Uterus (tissue), 4 donors: ENCODE results near the gene SERPINA4. TPM values are rescaled to one million over a fixed set of nuclear protein-coding genes. Genes with fewer than 3 reads are reported as not detected.

Experiments used
- DNase-seq, 2 donors: peaks; one replicate each; pipeline ENCODE4 v3.0.0-alpha.2; 2019 to 2020
- H3K27ac ChIP-seq, 2 donors: fragments of 200-600 bp; sonication (generic); 1 replicate in 1 of 2; 2 replicates in 1 of 2; pipeline ENCODE4 v1.5.1; 2016 to 2018
- H3K27me3 ChIP-seq, 2 donors: fragments of 200-600 bp; sonication (generic); one replicate each; pipeline ENCODE4 v1.5.1; 2018 to 2019; ENCODE audit warnings: control low read depth in 1 of 2
- H3K36me3 ChIP-seq, 2 donors: fragments of 200-600 bp; sonication (generic); one replicate each; pipeline ENCODE4 v1.5.1; 2019; ENCODE audit warnings: control low read depth in 1 of 2
- H3K4me1 ChIP-seq, 2 donors: fragments of 200-600 bp; sonication (generic); one replicate each; pipeline ENCODE4 v1.5.1; 2018 to 2019; ENCODE audit warnings: control low read depth in 1 of 2
- H3K4me3 ChIP-seq, 2 donors: fragments of 200-600 bp; sonication (generic); 1 replicate in 1 of 2; 2 replicates in 1 of 2; pipeline ENCODE4 v1.5.1; 2018 to 2019; ENCODE audit warnings: mild to moderate bottlenecking in 1 of 2
- H3K9me3 ChIP-seq, 2 donors: fragments of 200-600 bp; sonication (generic); one replicate each; pipeline ENCODE4 v1.5.1; 2019; ENCODE audit warnings: control low read depth in 1 of 2
- CTCF ChIP-seq, 4 experiments: fragments of 200-600 bp in 2 of 4; fragments of 450-650 bp in 2 of 4; sonication (generic) in 2 of 4; IDR thresholded peaks; one replicate each; pipeline ENCODE4 v1.5.1; 2016 to 2019; ENCODE audit warnings: antibody characterized with exemption in 4 of 4, mild to moderate bottlenecking in 2 of 4, moderate library complexity in 1 of 4
- POLR2A ChIP-seq, 2 donors: fragments of 450-650 bp; IDR thresholded peaks; one replicate each; pipeline ENCODE4 v1.6.1; 2016; ENCODE audit warnings: antibody characterized with exemption in 2 of 2, mild to moderate bottlenecking in 1 of 2, moderate library complexity in 1 of 2
- intact Hi-C: fragments of 100-400 bp; cut with DNase I; formaldehyde crosslinking; loops from one replicate; pipeline ENCODE4 v1.15.1; 2023; ENCODE audit warnings: low total_unique reads
- total RNA-seq, 4 donors: library from RNA; depleted of rRNA in 3 of 4; stranded (reverse); fragments of >200 nt in 3 of 4; gene quantifications; one replicate each; pipeline versions ENCODE4 v1.1.0 to v1.2.4, GENCODE V29; 2014 to 2023
- donor health status: DM: yes; HTN: yes; CAD: no.

The SERPINA4 gene
- total RNA-seq, 4 donors from 2014 or later: 0.28 TPM; not detected in 3

GRCh38 chr14:94547726-94548125 is 13.5 kb upstream of the SERPINA4 start:
- H3K27me3 ChIP-seq: no peaks in the 10 kb centered on the region
- H3K9me3 ChIP-seq: no peaks in the 10 kb centered on the region
- no peak for DNase-seq
- no peaks in the 10 kb centered on the region for H3K4me1 ChIP-seq
- no peak overlapping the region for H3K27ac ChIP-seq
- intact Hi-C loops: no loop called here
- TF ChIP-seq POLR2A (IDR thresholded peaks at IDR 0.05): no peak
- TF ChIP-seq CTCF (IDR thresholded peaks at IDR 0.05): no peak
- no peak overlapping the region for H3K4me3 ChIP-seq
- H3K36me3 ChIP-seq: no peaks in the 10 kb centered on the region

GRCh38 chr14:94548131-94548998 is 12.9 kb upstream of the SERPINA4 start:
- intact Hi-C loops: no loop called here
- Histone ChIP-seq H3K9me3 (no peaks in the 10 kb centered on the region), H3K4me1 (no peaks in the 10 kb centered on the region), H3K27ac (no peak overlapping the region), H3K36me3 (no peaks in the 10 kb centered on the region), H3K4me3 (no peak overlapping the region), H3K27me3 (no peaks in the 10 kb centered on the region)
- DNase-seq: no peak
- TF ChIP-seq POLR2A (IDR thresholded peaks at IDR 0.05) (no peak), CTCF (IDR thresholded peaks at IDR 0.05) (no peak)

- intact Hi-C loops: no loop called here
Measured at GRCh38 chr14:94548999-94549985, 11.9 kb upstream of the SERPINA4 start.

GRCh38 chr14:94550041-94550440 is 11.2 kb upstream of the SERPINA4 start:
- no peak for TF ChIP-seq CTCF (IDR thresholded peaks at IDR 0.05)
- no peaks in the 10 kb centered on the region for H3K36me3 ChIP-seq
- intact Hi-C loops: no loop called here

More at GRCh38 chr14:94548999-94549985, 11.9 kb upstream of the SERPINA4 start:
- no peaks in the 10 kb centered on the region for H3K36me3 ChIP-seq
- H3K4me1 ChIP-seq: no peaks in the 10 kb centered on the region
- H3K4me3 ChIP-seq: no peak overlapping the region
- TF ChIP-seq CTCF (IDR thresholded peaks at IDR 0.05) (peak; percentile 33 to 64 (median 51)), POLR2A (IDR thresholded peaks at IDR 0.05) (no peak)
- no peaks in the 10 kb centered on the region for H3K27me3 ChIP-seq
- peak in 1 of 2 donors; percentile 45 for DNase-seq
- no peaks in the 10 kb centered on the region for H3K9me3 ChIP-seq
- H3K27ac ChIP-seq: no peak overlapping the region

More at GRCh38 chr14:94550041-94550440, 11.2 kb upstream of the SERPINA4 start:
- H3K9me3 ChIP-seq: no peaks in the 10 kb centered on the region
- no peak for DNase-seq
- H3K27me3 ChIP-seq: no peaks in the 10 kb centered on the region
- H3K27ac ChIP-seq: no peak overlapping the region
- no peak overlapping the region for H3K4me3 ChIP-seq
- no peaks in the 10 kb centered on the region for H3K4me1 ChIP-seq
